ENCODE results near the gene U2AF1L4.
A peak's percentile ranks its signal among the peaks of the same experiment; 100 is the strongest.

Gene U2AF1L4

GRCh38 chr19:35745328-35746086, at the start of gene U2AF1L4, which contains the start of gene PSENEN:
U2AF1L4 (minus strand) TSS chr19:35745418; CDS start chr19:35745391, 27 bp downstream.
PSENEN (plus strand) TSS chr19:35745651; CDS start chr19:35745931, 280 bp downstream.
- peak; percentile 96 for DNase-seq

GRCh38 chr19:35793381-35794165, 48.4 kb upstream of the U2AF1L4 start:
- DNase-seq: no peak

GRCh38 chr19:35792888-35793287, 47.7 kb upstream of the U2AF1L4 start:
- no peak for DNase-seq

- no peak for DNase-seq
Observed at GRCh38 chr19:35792312-35792711, 47.1 kb upstream of the U2AF1L4 start.

GRCh38 chr19:35791814-35792279, 46.6 kb upstream of the U2AF1L4 start:
- DNase-seq: no peak

GRCh38 chr19:35790981-35791813, 46.0 kb upstream of the U2AF1L4 start:
- no peak for DNase-seq

- DNase-seq: no peak
Observed at GRCh38 chr19:35789978-35790944, 45.0 kb upstream of the U2AF1L4 start.

GRCh38 chr19:35789195-35789977, 44.2 kb upstream of the U2AF1L4 start:
- no peak for DNase-seq

- DNase-seq: no peak
Observed at GRCh38 chr19:35788205-35788960, 43.2 kb upstream of the U2AF1L4 start.

GRCh38 chr19:35787227-35787799, 42.1 kb upstream of the U2AF1L4 start:
- no peak for DNase-seq

- no peak for DNase-seq
Observed at GRCh38 chr19:35786299-35787160, 41.3 kb upstream of the U2AF1L4 start.

- no peak for DNase-seq
Observed at GRCh38 chr19:35785339-35785627, 40.1 kb upstream of the U2AF1L4 start.

- no peak for DNase-seq
Observed at GRCh38 chr19:35784503-35785338, 39.5 kb upstream of the U2AF1L4 start.

- no peak for DNase-seq
Observed at GRCh38 chr19:35783469-35784434, 38.5 kb upstream of the U2AF1L4 start.

GRCh38 chr19:35782589-35782988, 37.4 kb upstream of the U2AF1L4 start:
- DNase-seq: no peak

GRCh38 chr19:35781650-35782049, 36.4 kb upstream of the U2AF1L4 start:
- no peak for DNase-seq

GRCh38 chr19:35780717-35781116, 35.5 kb upstream of the U2AF1L4 start:
- DNase-seq: no peak

Data from NCI-H524 treated with DMSO at 0.1 percent for 48 hours (cell line).